BE2C (cell line): ENCODE measurements around the gene P4HA3.

Experiments
- DNase-seq: peaks from one replicate; pipeline ENCODE4 v3.0.0-alpha.2; 2020
- H3K27me3 ChIP-seq: fragments of 250-450 bp; sonication (Bioruptor Pico); 2 replicates; pipeline ENCODE4 v1.5.1; 2020; ENCODE audit warnings: mild to moderate bottlenecking
- H3K36me3 ChIP-seq: fragments of 250-450 bp; sonication (Bioruptor Pico); 2 replicates; pipeline ENCODE4 v1.5.1; 2020; ENCODE audit warnings: mild to moderate bottlenecking
- H3K4me1 ChIP-seq: fragments of 250-450 bp; sonication (Bioruptor Pico); 2 replicates; pipeline ENCODE4 v1.5.1; 2020
- H3K4me3 ChIP-seq: 2 replicates; pipeline ENCODE4 v1.5.1; 2011; ENCODE audit warnings: low read depth, low read length
- H3K9me3 ChIP-seq: fragments of 250-450 bp; sonication (Bioruptor Pico); 2 replicates; pipeline ENCODE4 v1.5.1; 2020
- TF ChIP-seq, protein P1 (sequence below): IDR thresholded peaks from 2 replicates; pipeline ENCODE4 v1.5.1; 2012; ENCODE audit warnings: mild to moderate bottlenecking, low read depth, low read length

P4HA3 gene

DNA sequence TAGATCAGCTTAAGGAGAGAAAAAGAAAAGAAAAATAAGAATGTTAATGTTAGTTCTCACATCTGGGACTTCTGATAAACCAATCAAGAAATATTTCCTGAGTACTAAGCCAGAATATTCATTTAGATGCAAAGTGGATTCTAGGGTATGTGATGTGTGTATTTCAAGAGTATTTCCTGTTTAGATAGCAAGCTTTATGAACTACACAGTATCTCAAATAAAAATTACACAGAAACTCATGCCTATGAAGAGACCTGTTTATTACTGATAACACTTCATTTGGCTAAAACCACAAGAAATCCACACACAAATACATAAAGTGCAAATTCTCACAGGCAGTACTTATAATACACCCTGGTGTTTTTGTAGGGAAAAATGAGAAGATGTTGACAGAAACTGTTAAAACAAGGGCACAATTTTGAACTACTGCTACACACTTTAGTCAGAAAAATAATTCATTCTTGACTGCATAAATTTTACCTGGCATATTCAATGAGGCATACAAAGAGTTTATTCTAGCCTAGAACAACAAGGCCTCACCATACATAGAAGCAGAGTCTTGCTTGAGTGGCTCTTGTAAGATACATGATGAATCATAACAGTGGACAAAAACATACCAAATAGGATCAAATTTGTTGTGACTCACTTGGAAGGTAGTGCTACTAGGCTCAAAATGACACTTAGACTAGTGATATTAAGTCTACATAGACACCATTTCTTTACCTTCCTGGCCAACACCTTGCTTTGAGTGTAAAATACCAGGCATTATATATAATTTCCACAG lies 18.8 kb upstream of the P4HA3 start:
- no peaks in the 10 kb centered on the region for H3K27me3 ChIP-seq
- DNase-seq = no peak
- H3K4me1 ChIP-seq = peaks cover 4% of the 10 kb centered on the region; the same call in 1 of the 2 replicates
- H3K9me3 ChIP-seq = no peaks in the 10 kb centered on the region
- no peak overlapping the region for H3K4me3 ChIP-seq
- TF ChIP-seq, protein P1, sequence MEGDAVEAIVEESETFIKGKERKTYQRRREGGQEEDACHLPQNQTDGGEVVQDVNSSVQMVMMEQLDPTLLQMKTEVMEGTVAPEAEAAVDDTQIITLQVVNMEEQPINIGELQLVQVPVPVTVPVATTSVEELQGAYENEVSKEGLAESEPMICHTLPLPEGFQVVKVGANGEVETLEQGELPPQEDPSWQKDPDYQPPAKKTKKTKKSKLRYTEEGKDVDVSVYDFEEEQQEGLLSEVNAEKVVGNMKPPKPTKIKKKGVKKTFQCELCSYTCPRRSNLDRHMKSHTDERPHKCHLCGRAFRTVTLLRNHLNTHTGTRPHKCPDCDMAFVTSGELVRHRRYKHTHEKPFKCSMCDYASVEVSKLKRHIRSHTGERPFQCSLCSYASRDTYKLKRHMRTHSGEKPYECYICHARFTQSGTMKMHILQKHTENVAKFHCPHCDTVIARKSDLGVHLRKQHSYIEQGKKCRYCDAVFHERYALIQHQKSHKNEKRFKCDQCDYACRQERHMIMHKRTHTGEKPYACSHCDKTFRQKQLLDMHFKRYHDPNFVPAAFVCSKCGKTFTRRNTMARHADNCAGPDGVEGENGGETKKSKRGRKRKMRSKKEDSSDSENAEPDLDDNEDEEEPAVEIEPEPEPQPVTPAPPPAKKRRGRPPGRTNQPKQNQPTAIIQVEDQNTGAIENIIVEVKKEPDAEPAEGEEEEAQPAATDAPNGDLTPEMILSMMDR = no peak
- no peaks in the 10 kb centered on the region for H3K36me3 ChIP-seq

DNA sequence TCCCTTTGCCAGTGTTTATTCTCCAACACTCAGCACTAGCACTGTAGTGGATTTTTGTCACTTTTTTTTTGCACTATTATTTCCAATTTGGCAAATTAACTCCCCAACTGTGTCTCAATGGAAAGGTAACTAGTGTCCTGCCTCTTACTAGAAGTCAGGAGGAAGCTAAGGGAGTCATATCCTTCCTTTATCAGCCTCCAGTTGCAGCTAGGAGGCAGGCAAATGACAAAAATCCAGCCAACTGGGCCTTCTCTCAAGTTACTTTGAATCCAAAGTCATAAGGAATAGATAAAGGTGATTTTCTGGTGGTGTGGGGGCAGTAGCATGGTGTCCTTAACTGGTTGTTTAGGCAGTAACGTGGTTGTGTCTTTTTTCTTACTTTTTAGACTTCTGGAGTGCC lies 15.6 kb upstream of the P4HA3 start:
- peaks cover 4% of the 10 kb centered on the region; the same call in 1 of the 2 replicates for H3K4me1 ChIP-seq
- TF ChIP-seq, protein P1 = no peak
- H3K4me3 ChIP-seq = no peak overlapping the region
- no peak for DNase-seq
- no peaks in the 10 kb centered on the region for H3K9me3 ChIP-seq
- H3K27me3 ChIP-seq = no peaks in the 10 kb centered on the region
- no peaks in the 10 kb centered on the region for H3K36me3 ChIP-seq

DNA sequence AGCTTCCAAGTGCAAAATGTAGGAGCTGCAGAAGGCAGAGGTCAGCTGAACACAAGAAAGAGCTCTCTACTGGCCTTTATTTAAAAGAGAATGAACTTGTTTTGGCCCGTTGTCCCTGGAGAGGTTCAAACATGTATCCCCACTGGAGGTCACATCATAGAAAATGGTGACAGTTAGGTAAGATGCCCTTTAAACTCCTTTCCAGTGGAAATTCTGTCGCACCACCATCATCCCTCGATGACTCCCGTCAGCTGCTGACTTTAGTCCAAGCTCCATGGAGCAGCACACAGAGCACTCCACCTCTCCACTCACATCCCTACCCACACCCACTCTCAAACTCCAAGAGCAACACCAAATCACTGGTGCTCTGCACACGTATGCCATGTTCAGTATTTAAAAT lies 15.2 kb upstream of the P4HA3 start:
- no peaks in the 10 kb centered on the region for H3K27me3 ChIP-seq
- H3K4me3 ChIP-seq = no peak overlapping the region
- DNase-seq = no peak
- no peaks in the 10 kb centered on the region for H3K9me3 ChIP-seq
- no peaks in the 10 kb centered on the region for H3K36me3 ChIP-seq
- H3K4me1 ChIP-seq = peaks cover 4% of the 10 kb centered on the region; the same call in 1 of the 2 replicates
- TF ChIP-seq, protein P1 = no peak

DNA sequence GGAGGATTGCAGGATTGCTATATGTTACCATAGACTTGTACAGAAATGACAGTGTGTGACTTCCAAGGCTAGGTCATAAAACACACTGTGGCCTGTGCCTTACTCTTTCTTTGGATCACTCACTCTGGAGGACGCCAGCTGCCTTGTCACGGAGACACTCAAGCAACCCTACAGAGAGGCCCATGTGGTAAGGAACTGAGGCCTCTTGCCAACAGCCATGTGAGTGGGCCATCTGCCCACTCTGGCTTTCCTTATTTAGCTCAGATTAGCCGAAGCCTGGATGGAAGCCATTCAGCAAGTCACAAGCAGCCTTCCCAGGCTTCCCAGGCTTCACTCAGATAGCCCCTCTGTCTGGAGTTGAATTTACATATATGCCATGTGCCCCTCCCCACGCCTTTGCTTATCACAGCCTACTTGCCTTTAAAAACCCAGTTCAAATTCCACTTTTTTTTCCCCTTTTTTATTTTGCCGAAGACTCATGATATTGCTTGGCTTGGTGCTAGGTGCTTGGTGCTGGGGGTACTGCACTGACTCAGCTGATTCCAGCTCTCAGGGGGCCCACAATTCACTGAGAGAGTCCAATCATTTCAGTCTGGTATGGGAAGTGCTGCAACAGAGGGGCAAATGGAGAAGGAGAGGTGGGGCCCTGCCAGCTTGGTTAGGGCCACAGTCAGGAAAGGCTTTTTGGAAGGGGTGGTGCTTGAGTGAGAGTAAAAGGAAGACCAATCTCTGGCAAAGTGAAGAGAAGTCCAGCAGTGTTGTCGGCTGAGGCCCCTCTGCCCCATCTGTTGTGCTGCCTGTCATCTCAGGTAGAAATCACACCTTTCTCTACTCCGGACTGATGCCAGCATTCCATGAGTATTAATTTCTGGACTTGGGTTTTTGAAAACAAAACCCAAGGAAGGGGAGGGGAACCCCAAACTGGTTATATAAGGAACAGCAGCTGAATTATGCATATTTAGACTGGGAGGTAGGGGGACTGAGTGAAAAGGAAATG lies 14.5 kb upstream of the P4HA3 start:
- H3K4me1 ChIP-seq = peaks cover 4% of the 10 kb centered on the region; the same call in 1 of the 2 replicates

DNA sequence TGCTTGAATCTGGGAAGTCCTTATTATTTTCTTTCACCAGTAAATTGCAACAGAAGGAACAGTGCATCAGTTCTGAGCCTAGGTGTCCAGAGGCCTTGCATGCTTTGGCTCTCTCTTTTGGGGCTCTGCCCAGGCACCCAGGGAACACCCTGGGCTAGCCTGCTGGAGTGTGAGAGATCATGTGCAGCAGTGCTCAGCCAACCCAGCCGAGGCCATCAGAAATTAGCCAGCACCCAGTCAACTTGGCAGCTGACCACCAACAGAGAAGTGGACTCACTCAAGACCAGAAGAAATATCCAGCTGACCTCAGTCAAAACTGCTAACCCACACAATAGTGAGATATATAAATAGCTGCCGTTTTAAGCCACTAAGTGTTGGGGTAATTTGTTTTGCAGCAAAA lies 11.2 kb upstream of the P4HA3 start:
- no peak for DNase-seq
- no peaks in the 10 kb centered on the region for H3K36me3 ChIP-seq
- TF ChIP-seq, protein P1 = no peak

More for the DNA sequence above, 14.5 kb upstream of the P4HA3 start:
- DNase-seq = peak; percentile 34
- no peaks in the 10 kb centered on the region for H3K9me3 ChIP-seq
- TF ChIP-seq, protein P1 = no peak
- H3K27me3 ChIP-seq = no peaks in the 10 kb centered on the region
- no peak overlapping the region for H3K4me3 ChIP-seq
- no peaks in the 10 kb centered on the region for H3K36me3 ChIP-seq

More for the DNA sequence above, 11.2 kb upstream of the P4HA3 start:
- Histone ChIP-seq H3K27me3 (no peaks in the 10 kb centered on the region), H3K9me3 (no peaks in the 10 kb centered on the region), H3K4me1 (peaks cover 4% of the 10 kb centered on the region; the same call in 1 of the 2 replicates), H3K4me3 (no peak overlapping the region)
